Stimulated activated CD8-positive, alpha-beta memory T cell treated with anti-CD3 and anti-CD28 coated beads, Interleukin-2, amount 100 ng/mL, for 1 hour (primary cell): ENCODE data around the gene F11R.
"Not testable (repeated sequence)": the region's sequence is repeated elsewhere in the genome, so short reads cannot be mapped to it uniquely, and the experiment has no call there.

Source experiments
- DNase-seq, 2 donors: peaks; one replicate each; pipeline ENCODE4 v3.0.0-alpha.2; 2020; ENCODE audit warnings: low read depth in 2 of 2

The F11R gene

GRCh38 chr1:161020509-161021164 lies at the start of gene F11R:
TSS of gene F11R (minus strand) at chr1:161021152. CDS start at chr1:161021073, 79 bp downstream.
- DNase-seq = no peak

- peak; percentile 63 to 66 for DNase-seq
Observed at GRCh38 chr1:161069731-161070270, 48.8 kb upstream of the F11R start, which contains the start of gene ARHGAP30. TSS of gene ARHGAP30 (minus strand) at chr1:161069891. CDS start at chr1:161069624, 267 bp downstream.

GRCh38 chr1:161069241-161069640 lies 48.3 kb upstream of the F11R start:
- no peak for DNase-seq

- peak; percentile 59 to 67 for DNase-seq
Observed at GRCh38 chr1:161068306-161069234, 47.6 kb upstream of the F11R start.

- DNase-seq = no peak
Observed at GRCh38 chr1:161066694-161067093, 45.7 kb upstream of the F11R start.

- DNase-seq = not testable (repeated sequence)
Observed at GRCh38 chr1:161065681-161066080, 44.7 kb upstream of the F11R start.

GRCh38 chr1:161063936-161064335 lies 43.0 kb upstream of the F11R start:
- DNase-seq = not testable (repeated sequence)

- no peak for DNase-seq
Observed at GRCh38 chr1:161061419-161061818, 40.5 kb upstream of the F11R start.

- no peak for DNase-seq
Observed at GRCh38 chr1:161059293-161059692, 38.3 kb upstream of the F11R start.

- DNase-seq = no peak
Observed at GRCh38 chr1:161054805-161055204, 33.9 kb upstream of the F11R start.

GRCh38 chr1:161054232-161054631 lies 33.3 kb upstream of the F11R start:
- DNase-seq = no peak

- no peak for DNase-seq
Observed at GRCh38 chr1:161052899-161053298, 31.9 kb upstream of the F11R start.

- no peak for DNase-seq
Observed at GRCh38 chr1:161051219-161051618, 30.3 kb upstream of the F11R start.

- no peak for DNase-seq
Observed at GRCh38 chr1:161048949-161049722, 28.2 kb upstream of the F11R start.

- no peak for DNase-seq
Observed at GRCh38 chr1:161047436-161048420, 26.8 kb upstream of the F11R start.

- DNase-seq = no peak
Observed at GRCh38 chr1:161046605-161047228, 25.8 kb upstream of the F11R start.

- DNase-seq = peak; percentile 85
Observed at GRCh38 chr1:161045736-161046604, 25.0 kb upstream of the F11R start, which contains the start of gene USF1. TSS of gene USF1 (minus strand) at chr1:161045977. CDS start at chr1:161043275, 2,702 bp downstream.

GRCh38 chr1:161044908-161045735 lies 24.2 kb upstream of the F11R start:
- peak; percentile 33 to 48 for DNase-seq
